SK-N-SH (cell line): ENCODE data around the gene THADA. TPM values are rescaled to one million over a fixed set of nuclear protein-coding genes. Genes with fewer than 3 reads are reported as not detected.
A peak's percentile ranks its signal among the peaks of the same experiment; 100 is the strongest.

ENCODE experiments used
- CTCF ChIA-PET: fragments of 300-600, 350-600 bp; formaldehyde crosslinking; extraction: SDS; loops from one replicate; lab custom pipeline; 2021; lab: Yijun Ruan, JAX
- POLR2A ChIA-PET: fragments of 350-600 bp; sonication (Branson Sonifier 250); formaldehyde crosslinking; extraction: SDS; loops from one replicate; lab custom pipeline; 2020; ENCODE audit warnings: antibody characterized with exemption, inconsistent platforms; lab: Yijun Ruan, JAX
- DNase-seq: peaks from one replicate; pipeline ENCODE4 v3.0.0; 2012
- H2AFZ ChIP-seq: fragments of 200-600 bp; sonication (generic); 2 replicates; pipeline ENCODE4 v1.8.1; 2016; ENCODE audit warnings: antibody characterized with exemption, mild to moderate bottlenecking, low read depth
- H3F3A ChIP-seq: fragments of 200-600 bp; sonication (generic); replicated peaks from 2 replicates; pipeline ENCODE3; 2016; ENCODE audit warnings: antibody characterized with exemption, mild to moderate bottlenecking; ENCODE audit not compliant: insufficient read depth
- H3K27ac ChIP-seq, 2 experiments: fragments of 200-500 bp in 1 of 2; fragments of 200-600 bp in 1 of 2; sonication (Bioruptor generic) in 1 of 2; sonication (generic), shearing (Covaris generic) in 1 of 2; 2 replicates each; pipeline versions ENCODE4 v1.5.1 to v1.6.1; 2014 to 2016; ENCODE audit warnings: low read depth in 2 of 2, inconsistent platforms in 1 of 2, low read length in 1 of 2, mild to moderate bottlenecking in 1 of 2, mixed read lengths in 1 of 2
- H3K27me3 ChIP-seq: fragments of 200-600 bp; sonication (generic), shearing (Covaris generic); 2 replicates; pipeline ENCODE4 v1.6.1; 2016; ENCODE audit warnings: mixed run types; ENCODE audit not compliant: insufficient read depth
- H3K36me3 ChIP-seq, 2 experiments: fragments of 200-500 bp in 1 of 2; fragments of 200-600 bp in 1 of 2; sonication (Bioruptor generic) in 1 of 2; sonication (generic) in 1 of 2; replicated peaks in 1 of 2; 2 replicates each; pipeline versions ENCODE3 to v1.5.1; 2014 to 2016; ENCODE audit warnings: low read length in 1 of 2, mild to moderate bottlenecking in 1 of 2; ENCODE audit not compliant: insufficient read depth in 2 of 2, control insufficient read depth in 1 of 2
- H3K4me1 ChIP-seq, 2 experiments: fragments of 200-500 bp in 1 of 2; fragments of 200-600 bp in 1 of 2; sonication (Bioruptor generic) in 1 of 2; sonication (generic), shearing (Covaris generic) in 1 of 2; 2 replicates each; pipeline versions ENCODE4 v1.5.1 to v1.6.1; 2014 to 2016; ENCODE audit warnings: low read depth in 1 of 2, low read length in 1 of 2, mixed run types in 1 of 2; ENCODE audit not compliant: insufficient read depth in 2 of 2, control insufficient read depth in 1 of 2
- H3K4me2 ChIP-seq: fragments of 200-600 bp; sonication (generic), shearing (Covaris generic); 2 replicates; pipeline ENCODE4 v1.6.1; 2017; ENCODE audit warnings: mixed run types
- H3K4me3 ChIP-seq, 2 experiments: fragments of 200-500 bp in 1 of 2; fragments of 200-600 bp in 1 of 2; sonication (Bioruptor generic) in 1 of 2; sonication (generic), shearing (Covaris generic) in 1 of 2; 2 replicates each; pipeline versions ENCODE4 v1.5.1 to v1.8.1; 2014 to 2016; ENCODE audit warnings: low read depth in 2 of 2, inconsistent platforms in 1 of 2, low read length in 1 of 2, mild to moderate bottlenecking in 1 of 2, mixed read lengths in 1 of 2, moderate library complexity in 1 of 2
- H3K79me2 ChIP-seq: fragments of 200-600 bp; sonication (generic); 2 replicates; pipeline ENCODE4 v1.8.1; 2017; ENCODE audit warnings: mild to moderate bottlenecking; ENCODE audit not compliant: insufficient read depth
- H3K9ac ChIP-seq: fragments of 200-600 bp; sonication (generic); 2 replicates; pipeline ENCODE4 v1.6.1; 2017; ENCODE audit warnings: mixed run types
- H3K9me2 ChIP-seq: fragments of 200-600 bp; sonication (generic); 2 replicates; pipeline ENCODE4 v1.6.1; 2017; ENCODE audit warnings: mixed run types
- H3K9me3 ChIP-seq: fragments of 200-600 bp; sonication (generic); 2 replicates; pipeline ENCODE4 v1.6.1; 2017; ENCODE audit warnings: mixed run types, mild to moderate bottlenecking, moderate library complexity
- H4K20me1 ChIP-seq: fragments of 200-600 bp; sonication (generic); 2 replicates; pipeline ENCODE4 v1.6.1; 2017; ENCODE audit warnings: mild to moderate bottlenecking, mixed run types; ENCODE audit not compliant: insufficient read depth
- CHD2 ChIP-seq: fragments of 150-350 bp; IDR thresholded peaks from 2 replicates; pipeline ENCODE4 v1.6.1; 2018; ENCODE audit warnings: low read length; ENCODE audit not compliant: partially characterized antibody
- CTCF ChIP-seq: fragments of 200-600 bp; sonication (generic); IDR thresholded peaks from 2 replicates; pipeline ENCODE4 v1.6.1; 2017; ENCODE audit warnings: antibody characterized with exemption, mild to moderate bottlenecking, moderate library complexity
- ELF1 ChIP-seq: IDR thresholded peaks from 2 replicates; pipeline ENCODE4 v1.4.0; 2012
- EP300 ChIP-seq, 2 experiments: IDR thresholded peaks; 2 replicates each; pipeline versions ENCODE4 v1.4.0 to v1.6.1; 2012; ENCODE audit warnings: borderline replicate concordance in 1 of 2, low read depth in 1 of 2, low read length in 1 of 2
- EZH2phosphoT487 ChIP-seq: fragments of 200-600 bp; sonication (generic); IDR thresholded peaks from 2 replicates; pipeline ENCODE4 v1.6.1; 2017; ENCODE audit warnings: low read depth, mixed run types, mild to moderate bottlenecking, antibody characterized with exemption, moderate library complexity, borderline replicate concordance
- FOSL2 ChIP-seq: IDR thresholded peaks from 2 replicates; pipeline ENCODE4 v1.4.0; 2012; ENCODE audit warnings: low read depth, mild to moderate bottlenecking, moderate library complexity, borderline replicate concordance
- FOXJ3 ChIP-seq: sonication (generic); formaldehyde crosslinking; IDR thresholded peaks from 2 replicates; pipeline ENCODE4 v1.5.1; 2020; ENCODE audit warnings: mild to moderate bottlenecking, missing genetic modification reagents
- FOXM1 ChIP-seq: IDR thresholded peaks from 2 replicates; pipeline ENCODE4 v1.4.0; 2012; ENCODE audit warnings: low read depth, mild to moderate bottlenecking
- JUND ChIP-seq: IDR thresholded peaks from 2 replicates; pipeline ENCODE4 v1.4.0; 2012
- MAX ChIP-seq: IDR thresholded peaks from 2 replicates; pipeline ENCODE4 v1.4.0; 2012; ENCODE audit warnings: low read depth
- MEF2A ChIP-seq: IDR thresholded peaks from 2 replicates; pipeline ENCODE4 v1.4.0; 2012; ENCODE audit warnings: low read depth, borderline replicate concordance
- MXI1 ChIP-seq: IDR thresholded peaks from 2 replicates; pipeline ENCODE4 v1.6.1; 2012; ENCODE audit warnings: mild to moderate bottlenecking, low read depth, low read length, improper control_type of control experiment
- NRF1 ChIP-seq: IDR thresholded peaks from 2 replicates; pipeline ENCODE4 v1.6.1; 2012; ENCODE audit warnings: low read depth, mild to moderate bottlenecking, low read length
- PBX3 ChIP-seq: IDR thresholded peaks from 2 replicates; pipeline ENCODE4; 2012
- POLR2AphosphoS5 ChIP-seq: IDR thresholded peaks from 2 replicates; pipeline ENCODE4 v1.6.1; 2012; ENCODE audit warnings: low read depth, low read length
- REST ChIP-seq: IDR thresholded peaks from 2 replicates; pipeline ENCODE4 v1.6.1; 2012; ENCODE audit warnings: mild to moderate bottlenecking, low read depth, low read length, moderate library complexity
- RFX5 ChIP-seq: IDR thresholded peaks from 2 replicates; pipeline ENCODE4 v1.6.1; 2012; ENCODE audit warnings: mild to moderate bottlenecking, improper control_type of control experiment, low read length
- SIN3A ChIP-seq: IDR thresholded peaks from 2 replicates; pipeline ENCODE4 v1.6.1; 2012; ENCODE audit warnings: low read depth, mild to moderate bottlenecking, low read length, moderate library complexity, borderline replicate concordance
- TAF1 ChIP-seq: IDR thresholded peaks from 2 replicates; pipeline ENCODE4 v1.6.1; 2012; ENCODE audit warnings: low read depth, mild to moderate bottlenecking, low read length, moderate library complexity, borderline replicate concordance
- TCF12 ChIP-seq: IDR thresholded peaks from 2 replicates; pipeline ENCODE4 v1.4.0; 2012
- USF2 ChIP-seq: fragments of 150-350 bp; IDR thresholded peaks from 2 replicates; pipeline ENCODE4 v1.6.1; 2017; ENCODE audit warnings: antibody characterized with exemption, low read length, low read depth, borderline replicate concordance
- YY1 ChIP-seq: IDR thresholded peaks from 2 replicates; pipeline ENCODE4 v1.4.0; 2012; ENCODE audit warnings: low read depth, mild to moderate bottlenecking
- WGBS: methylation state at CpG from one replicate; pipeline ENCODE4 v1.1.6; 2017; ENCODE audit warnings: low lambda C conversion rate; 5-methylcytosine and 5-hydroxymethylcytosine counted together
- polyA plus RNA-seq, 3 experiments: library from polyadenylated mRNA; depleted of rRNA; stranded (reverse); fragments of >200 nt; gene quantifications; 2 replicates each; pipeline ENCODE4 v1.2.3, GENCODE V29; 2012
- TF ChIP-seq, protein P1 (sequence below): fragments of 150-350 bp; IDR thresholded peaks from 2 replicates; pipeline ENCODE4 v1.6.1; 2016; ENCODE audit warnings: mild to moderate bottlenecking, low read depth, low read length
- TF ChIP-seq, protein P2 (sequence below): IDR thresholded peaks from 2 replicates; pipeline ENCODE4 v1.4.0; 2012; ENCODE audit warnings: low read depth, borderline replicate concordance

THADA gene
- polyA plus RNA-seq, 1 of the 3 experiments (the other 2 are of a cell fraction), result 25.6 TPM

GRCh38 chr2:43340945-43341356, 254.9 kb downstream of the THADA start:
- Histone ChIP-seq H3K27me3 (no peaks in the 10 kb centered on the region), H3K9ac (peak overlapping the region; percentile 42; the same call in 1 of the 2 replicates), H4K20me1 (no peaks in the 10 kb centered on the region), H3K79me2 (no peaks in the 10 kb centered on the region), H3K27ac (peak overlapping the region; percentile 80 to 83), H3K36me3 (no peaks in the 10 kb centered on the region), H3K4me1 (peaks cover 42 to 55% of the 10 kb centered on the region in 2 experiments), H3K4me3 (no peak overlapping the region), H3F3A (peaks cover 22% of the 10 kb centered on the region), H3K9me2 (no peaks in the 10 kb centered on the region), H2AFZ (peak overlapping the region; percentile 53), H3K9me3 (no peaks in the 10 kb centered on the region), H3K4me2 (peak overlapping the region; percentile 51)
- DNase-seq, result no peak
- ChIA-PET POLR2A (interaction anchor here (1.5 kb wide), 1 partner anchor 73 kb away, joined by 3 read pairs; no protein-coding TSS in a partner anchor), CTCF (interaction anchor here (0.7 to 9.9 kb wide), 6 partner anchors 10 to 483 kb away, joined by 3 to 70 read pairs (median 6); partner anchors contain the start of gene ZFP36L2)
- WGBS, result 33% methylated on average over 1 of the region's 1 CpG
- TF ChIP-seq SIN3A (peak; percentile 47; the same call in 1 of the 2 replicates), MAX (peak; percentile 54; the same call in 1 of the 2 replicates), TCF12 (peak; percentile 80), EZH2phosphoT487 (no peak), FOSL2 (peak; percentile 77), TAF1 (no peak), REST (no peak), POLR2AphosphoS5 (no peak), CTCF (no peak), JUND (peak; percentile 78), EP300 (IDR thresholded peaks at IDR 0.05; ENCODE audit: borderline replicate concordance in 1 of 2, low read depth in 1 of 2, low read length in 1 of 2) (peak in 1 of 2 experiments; percentile 59; a peak in 1 of 4 replicates), FOXM1 (no peak), YY1 (no peak; the same call in 1 of the 2 replicates), RFX5 (no peak), CHD2 (no peak), MEF2A (peak; percentile 57; the same call in 1 of the 2 replicates), FOXJ3 (CRISPR knock-in tag) (no peak), USF2 (no peak), ELF1 (no peak), PBX3 (peak; percentile 64), MXI1 (no peak), NRF1 (no peak)
- TF ChIP-seq, protein P1, sequence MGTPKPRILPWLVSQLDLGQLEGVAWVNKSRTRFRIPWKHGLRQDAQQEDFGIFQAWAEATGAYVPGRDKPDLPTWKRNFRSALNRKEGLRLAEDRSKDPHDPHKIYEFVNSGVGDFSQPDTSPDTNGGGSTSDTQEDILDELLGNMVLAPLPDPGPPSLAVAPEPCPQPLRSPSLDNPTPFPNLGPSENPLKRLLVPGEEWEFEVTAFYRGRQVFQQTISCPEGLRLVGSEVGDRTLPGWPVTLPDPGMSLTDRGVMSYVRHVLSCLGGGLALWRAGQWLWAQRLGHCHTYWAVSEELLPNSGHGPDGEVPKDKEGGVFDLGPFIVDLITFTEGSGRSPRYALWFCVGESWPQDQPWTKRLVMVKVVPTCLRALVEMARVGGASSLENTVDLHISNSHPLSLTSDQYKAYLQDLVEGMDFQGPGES, result no peak
- TF ChIP-seq, protein P2, sequence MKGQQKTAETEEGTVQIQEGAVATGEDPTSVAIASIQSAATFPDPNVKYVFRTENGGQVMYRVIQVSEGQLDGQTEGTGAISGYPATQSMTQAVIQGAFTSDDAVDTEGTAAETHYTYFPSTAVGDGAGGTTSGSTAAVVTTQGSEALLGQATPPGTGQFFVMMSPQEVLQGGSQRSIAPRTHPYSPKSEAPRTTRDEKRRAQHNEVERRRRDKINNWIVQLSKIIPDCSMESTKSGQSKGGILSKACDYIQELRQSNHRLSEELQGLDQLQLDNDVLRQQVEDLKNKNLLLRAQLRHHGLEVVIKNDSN, result 0 out of 2 replicates have a peak, but pooled peaks have one; percentile 2
